ENCODE measurements around the gene TBC1D12. TPM values are rescaled to one million over a fixed set of nuclear protein-coding genes. Genes with fewer than 3 reads are reported as not detected.

The TBC1D12 gene
- total RNA-seq, 1 donor from 2014 or later, result 1.4 TPM

GRCh38 chr10:94439275-94439861 is 37.0 kb downstream of the TBC1D12 start:
- H3K4me1 Mint-ChIP-seq (ENCODE audit: low read depth), result no peaks in the 10 kb centered on the region
- H3K27ac Mint-ChIP-seq, result no peak overlapping the region
- no peak overlapping the region for H3K4me3 Mint-ChIP-seq (ENCODE audit: low read depth)
- H3K9me3 Mint-ChIP-seq, result peaks cover 3% of the 10 kb centered on the region
- DNase-seq (ENCODE audit: low spot score), result no peak
- no peaks in the 10 kb centered on the region for H3K36me3 Mint-ChIP-seq (ENCODE audit: low read depth)
- peaks cover 3% of the 10 kb centered on the region for H3K27me3 Mint-ChIP-seq (ENCODE audit: low read depth)
- intact Hi-C loops (cut with micrococcal nuclease), result no loop called here

- no peak for DNase-seq (ENCODE audit: low spot score)
- peaks cover 3% of the 10 kb centered on the region for H3K9me3 Mint-ChIP-seq
- H3K4me1 Mint-ChIP-seq (ENCODE audit: low read depth), result no peaks in the 10 kb centered on the region
- H3K27ac Mint-ChIP-seq, result no peak overlapping the region
- no peak overlapping the region for H3K4me3 Mint-ChIP-seq (ENCODE audit: low read depth)
- H3K27me3 Mint-ChIP-seq (ENCODE audit: low read depth), result peaks cover 3% of the 10 kb centered on the region
- H3K36me3 Mint-ChIP-seq (ENCODE audit: low read depth), result no peaks in the 10 kb centered on the region
- intact Hi-C loops (cut with micrococcal nuclease), result no loop called here
These were observed 37.8 kb downstream of the TBC1D12 start for GRCh38 chr10:94440096-94440495.

DNA sequence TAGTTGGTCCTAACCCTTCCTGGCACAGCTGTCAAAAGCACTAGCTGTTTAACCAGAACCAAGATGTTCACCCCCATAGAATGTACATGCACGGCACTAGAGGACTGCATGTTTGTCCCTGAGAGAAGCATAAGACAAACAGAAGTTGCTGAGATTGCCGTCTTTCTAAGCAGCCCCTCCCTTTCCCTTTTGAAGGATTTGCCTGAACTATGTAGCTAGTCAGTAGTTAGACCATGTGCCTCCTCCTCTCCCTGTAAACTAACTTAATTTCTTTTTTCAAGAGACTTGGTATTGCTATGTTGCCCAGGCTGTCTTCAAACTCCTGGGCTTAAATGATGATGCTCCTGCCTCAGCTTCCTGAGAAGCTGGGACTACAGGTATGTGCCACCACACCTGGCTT is 40.7 kb downstream of the TBC1D12 start:
- H3K27ac Mint-ChIP-seq, result no peak overlapping the region
- no peak for DNase-seq (ENCODE audit: low spot score)
- peaks cover 3% of the 10 kb centered on the region for H3K27me3 Mint-ChIP-seq (ENCODE audit: low read depth)
- H3K4me1 Mint-ChIP-seq (ENCODE audit: low read depth), result no peaks in the 10 kb centered on the region
- intact Hi-C loops (cut with micrococcal nuclease), result no loop called here
- H3K4me3 Mint-ChIP-seq (ENCODE audit: low read depth), result no peak overlapping the region
- no peaks in the 10 kb centered on the region for H3K36me3 Mint-ChIP-seq (ENCODE audit: low read depth)
- H3K9me3 Mint-ChIP-seq, result peaks cover 2% of the 10 kb centered on the region

DNA sequence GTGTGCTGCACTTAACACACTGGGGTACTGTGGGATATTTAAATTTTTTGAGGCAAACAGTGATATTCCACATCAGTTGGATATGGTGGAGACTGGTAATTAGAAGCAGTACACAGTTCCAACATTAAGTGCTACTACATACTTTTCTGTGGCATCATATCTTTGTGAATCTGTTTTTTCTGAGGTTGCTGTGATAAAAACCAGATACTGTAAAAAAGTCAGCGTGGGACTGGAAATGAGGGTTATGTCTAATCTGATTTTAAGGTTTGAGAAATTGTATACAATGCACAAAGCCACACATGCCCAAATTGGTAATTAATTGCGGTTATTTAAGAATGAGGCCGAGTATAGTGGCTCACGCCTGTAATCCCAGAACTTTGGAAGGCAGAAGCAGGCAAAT is 41.2 kb downstream of the TBC1D12 start:
- no peak for DNase-seq (ENCODE audit: low spot score)
- Mint-ChIP-seq H3K9me3 (no peaks in the 10 kb centered on the region), H3K27ac (no peak overlapping the region), H3K4me3 (ENCODE audit: low read depth) (no peak overlapping the region), H3K4me1 (ENCODE audit: low read depth) (no peaks in the 10 kb centered on the region), H3K36me3 (ENCODE audit: low read depth) (no peaks in the 10 kb centered on the region), H3K27me3 (ENCODE audit: low read depth) (peaks cover 3% of the 10 kb centered on the region)
- intact Hi-C loops (cut with micrococcal nuclease), result no loop called here

DNA sequence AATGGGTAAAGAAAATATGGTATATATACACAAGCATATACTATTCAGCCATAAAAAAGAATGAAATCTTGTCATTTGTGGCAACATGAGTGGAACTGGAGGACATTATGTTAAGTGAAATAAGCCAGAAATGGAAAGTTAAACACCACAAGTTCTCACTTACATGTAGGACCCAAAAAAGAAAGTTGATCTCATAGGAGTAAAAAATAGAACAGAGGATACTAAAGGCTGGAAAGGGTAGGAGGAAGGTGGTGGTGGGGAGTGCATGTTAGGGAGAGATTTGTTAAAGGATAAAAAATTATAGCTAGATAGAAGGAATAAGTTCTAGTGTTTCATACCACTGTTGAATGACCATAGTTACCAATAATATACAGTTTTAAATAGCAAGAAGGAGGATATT is 48.4 kb downstream of the TBC1D12 start:
- H3K4me3 Mint-ChIP-seq (ENCODE audit: low read depth), result no peak overlapping the region
- H3K9me3 Mint-ChIP-seq, result no peaks in the 10 kb centered on the region
- no peaks in the 10 kb centered on the region for H3K4me1 Mint-ChIP-seq (ENCODE audit: low read depth)
- no peaks in the 10 kb centered on the region for H3K36me3 Mint-ChIP-seq (ENCODE audit: low read depth)
- intact Hi-C loops (cut with micrococcal nuclease), result no loop called here
- DNase-seq (ENCODE audit: low spot score), result no peak
- H3K27ac Mint-ChIP-seq, result no peak overlapping the region
- peaks cover 10% of the 10 kb centered on the region for H3K27me3 Mint-ChIP-seq (ENCODE audit: low read depth)

DNA sequence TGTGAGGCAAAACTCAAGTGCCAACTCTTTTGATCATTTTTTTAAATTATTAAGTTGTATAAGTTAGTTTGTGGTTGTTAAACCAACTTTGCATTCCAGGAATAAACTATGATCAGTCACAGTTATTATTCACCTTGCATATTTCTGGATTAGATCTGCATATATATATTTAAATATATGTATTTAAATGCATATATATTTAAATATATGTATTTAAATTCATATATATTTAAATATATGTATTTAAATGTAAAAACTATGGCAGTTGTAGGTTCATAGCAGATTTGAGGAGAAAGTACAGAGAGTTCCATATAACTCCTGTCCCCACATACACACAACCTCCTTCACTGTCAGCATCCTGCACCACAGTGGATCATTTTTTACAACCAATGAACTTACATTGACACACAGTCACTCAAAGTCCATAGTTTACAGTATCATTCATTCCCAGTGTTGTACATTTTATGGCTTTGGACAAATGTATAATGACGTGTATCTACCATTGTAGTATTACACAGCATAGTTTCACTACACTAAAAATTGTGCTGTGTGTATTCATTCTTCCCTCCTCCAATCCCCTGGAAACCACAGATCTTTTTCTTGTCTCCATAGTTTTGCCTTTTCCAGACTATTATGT is 49.7 kb downstream of the TBC1D12 start:
- no peak overlapping the region for H3K4me3 Mint-ChIP-seq (ENCODE audit: low read depth)

DNA sequence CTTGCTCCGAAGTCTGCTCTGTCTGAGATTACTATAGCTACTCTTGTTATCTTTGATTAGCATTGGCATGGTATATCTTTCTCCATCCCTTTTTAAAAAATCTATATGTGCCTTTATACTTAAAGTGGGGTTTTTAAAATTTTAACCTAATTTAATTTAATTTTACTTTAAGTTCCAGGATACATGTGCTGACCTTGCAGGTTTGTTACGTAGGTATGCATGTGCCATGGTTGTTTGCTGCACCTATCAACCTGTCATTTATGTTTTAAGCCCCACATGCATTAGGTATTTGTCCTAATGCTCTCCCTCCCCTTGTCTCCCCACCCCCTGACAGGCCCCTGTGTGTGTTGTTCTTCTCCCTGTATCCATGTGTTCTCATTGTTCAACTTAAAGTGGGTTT is 54.6 kb downstream of the TBC1D12 start:
- Mint-ChIP-seq H3K4me3 (ENCODE audit: low read depth) (no peak overlapping the region), H3K27me3 (ENCODE audit: low read depth) (peaks cover 2% of the 10 kb centered on the region), H3K9me3 (peaks cover 4% of the 10 kb centered on the region), H3K4me1 (ENCODE audit: low read depth) (no peaks in the 10 kb centered on the region), H3K27ac (no peak overlapping the region), H3K36me3 (ENCODE audit: low read depth) (no peaks in the 10 kb centered on the region)
- no peak for DNase-seq (ENCODE audit: low spot score)
- intact Hi-C loops (cut with micrococcal nuclease), result no loop called here

More for the DNA sequence above, 49.7 kb downstream of the TBC1D12 start:
- intact Hi-C loops (cut with micrococcal nuclease), result no loop called here
- Mint-ChIP-seq H3K27me3 (ENCODE audit: low read depth) (peaks cover 9% of the 10 kb centered on the region), H3K4me1 (ENCODE audit: low read depth) (no peaks in the 10 kb centered on the region), H3K27ac (no peak overlapping the region), H3K9me3 (no peaks in the 10 kb centered on the region), H3K36me3 (ENCODE audit: low read depth) (no peaks in the 10 kb centered on the region)
- no peak for DNase-seq (ENCODE audit: low spot score)

DNA sequence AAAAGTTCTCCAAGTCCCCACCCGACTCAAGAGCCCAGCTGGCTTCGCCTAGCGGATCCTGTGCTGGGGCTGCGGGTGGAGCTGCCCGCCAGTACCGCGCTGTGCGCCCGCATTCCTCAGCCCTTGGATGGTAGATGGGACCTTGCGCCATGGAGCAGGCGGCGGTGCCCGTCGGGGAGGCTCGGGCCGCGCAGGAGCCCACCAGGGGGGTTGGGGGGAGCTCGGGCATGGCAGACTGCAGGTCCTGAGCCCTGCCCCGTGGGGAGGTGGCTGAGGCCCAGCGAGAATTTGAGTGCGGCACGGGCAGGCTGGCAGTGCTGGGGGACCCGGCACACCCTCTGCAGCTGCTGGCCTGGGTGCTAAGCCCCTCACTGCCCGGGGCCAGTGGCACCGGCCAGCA is 57.0 kb downstream of the TBC1D12 start:
- Mint-ChIP-seq H3K4me3 (ENCODE audit: low read depth) (no peak overlapping the region), H3K27me3 (ENCODE audit: low read depth) (peaks cover 5% of the 10 kb centered on the region), H3K27ac (no peak overlapping the region), H3K4me1 (ENCODE audit: low read depth) (no peaks in the 10 kb centered on the region), H3K36me3 (ENCODE audit: low read depth) (no peaks in the 10 kb centered on the region), H3K9me3 (peaks cover 4% of the 10 kb centered on the region)
- intact Hi-C loops (cut with micrococcal nuclease), result no loop called here
- no peak for DNase-seq (ENCODE audit: low spot score)

GRCh38 chr10:94461503-94461902 is 59.2 kb downstream of the TBC1D12 start:
- intact Hi-C loops (cut with micrococcal nuclease), result no loop called here
- Mint-ChIP-seq H3K4me3 (ENCODE audit: low read depth) (no peak overlapping the region), H3K4me1 (ENCODE audit: low read depth) (no peaks in the 10 kb centered on the region), H3K27me3 (ENCODE audit: low read depth) (peaks cover 5% of the 10 kb centered on the region), H3K36me3 (ENCODE audit: low read depth) (no peaks in the 10 kb centered on the region), H3K27ac (no peak overlapping the region), H3K9me3 (peaks cover 4% of the 10 kb centered on the region)
- DNase-seq (ENCODE audit: low spot score), result no peak

DNA sequence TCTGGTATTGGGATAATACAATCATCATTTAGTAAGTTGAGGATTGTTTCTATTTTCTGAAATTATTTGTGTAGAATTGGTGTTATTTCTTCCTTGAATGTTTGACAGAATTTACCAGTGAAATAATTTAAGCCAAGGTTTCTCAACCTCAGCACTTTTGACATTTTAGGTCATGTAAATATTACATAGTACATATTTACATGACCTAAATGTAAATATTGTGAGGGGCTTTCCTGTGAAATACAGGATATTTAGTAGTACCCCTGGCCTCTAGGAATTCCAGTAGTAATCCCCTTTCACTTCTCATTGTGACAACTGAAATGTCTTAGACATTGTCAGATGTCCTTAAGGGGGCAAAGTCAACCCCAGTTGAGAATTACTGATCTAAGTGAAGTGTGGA is 59.8 kb downstream of the TBC1D12 start:
- DNase-seq (ENCODE audit: low spot score), result no peak
- no peaks in the 10 kb centered on the region for H3K36me3 Mint-ChIP-seq (ENCODE audit: low read depth)
- H3K4me1 Mint-ChIP-seq (ENCODE audit: low read depth), result no peaks in the 10 kb centered on the region
- H3K9me3 Mint-ChIP-seq, result peaks cover 4% of the 10 kb centered on the region
- no peak overlapping the region for H3K4me3 Mint-ChIP-seq (ENCODE audit: low read depth)
- H3K27me3 Mint-ChIP-seq (ENCODE audit: low read depth), result peaks cover 5% of the 10 kb centered on the region
- H3K27ac Mint-ChIP-seq, result no peak overlapping the region
- intact Hi-C loops (cut with micrococcal nuclease), result no loop called here

- Mint-ChIP-seq H3K9me3 (peaks cover 1% of the 10 kb centered on the region), H3K4me3 (ENCODE audit: low read depth) (no peak overlapping the region), H3K36me3 (ENCODE audit: low read depth) (no peaks in the 10 kb centered on the region), H3K27me3 (ENCODE audit: low read depth) (peaks cover 8% of the 10 kb centered on the region), H3K4me1 (ENCODE audit: low read depth) (no peaks in the 10 kb centered on the region), H3K27ac (no peak overlapping the region)
- DNase-seq (ENCODE audit: low spot score), result no peak
- intact Hi-C loops (cut with micrococcal nuclease), result no loop called here
These were observed 63.3 kb downstream of the TBC1D12 start for GRCh38 chr10:94465684-94466083.

DNA sequence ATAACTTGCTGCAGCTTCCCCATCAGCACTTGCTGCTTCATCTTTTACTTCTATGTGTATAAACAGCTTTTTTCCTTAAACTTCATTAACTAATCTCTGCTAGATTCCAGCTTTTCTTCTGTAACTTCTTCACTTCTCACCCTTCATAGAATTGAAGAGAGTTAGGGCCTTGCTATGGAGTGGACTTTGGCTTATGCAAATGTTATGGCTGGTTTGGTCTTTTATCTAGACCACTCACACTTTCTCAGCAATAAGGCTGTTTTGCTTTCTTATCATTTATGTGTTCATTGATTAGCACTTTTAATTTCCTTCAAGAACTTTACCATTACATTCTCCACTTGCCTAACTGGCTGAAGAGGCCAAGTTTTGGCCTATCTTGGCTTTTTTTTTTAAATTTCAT is 79.1 kb downstream of the TBC1D12 start:
- Mint-ChIP-seq H3K36me3 (ENCODE audit: low read depth) (no peaks in the 10 kb centered on the region), H3K9me3 (peaks cover 5% of the 10 kb centered on the region), H3K4me1 (ENCODE audit: low read depth) (no peaks in the 10 kb centered on the region), H3K4me3 (ENCODE audit: low read depth) (no peak overlapping the region), H3K27ac (no peak overlapping the region), H3K27me3 (ENCODE audit: low read depth) (peaks cover 11% of the 10 kb centered on the region)
- no peak for DNase-seq (ENCODE audit: low spot score)
- intact Hi-C loops (cut with micrococcal nuclease), result no loop called here

- Mint-ChIP-seq H3K4me3 (ENCODE audit: low read depth) (no peak overlapping the region), H3K36me3 (ENCODE audit: low read depth) (no peaks in the 10 kb centered on the region), H3K4me1 (ENCODE audit: low read depth) (no peaks in the 10 kb centered on the region), H3K27me3 (ENCODE audit: low read depth) (peaks cover 8% of the 10 kb centered on the region), H3K9me3 (peaks cover 5% of the 10 kb centered on the region), H3K27ac (no peak overlapping the region)
- no peak for DNase-seq (ENCODE audit: low spot score)
- intact Hi-C loops (cut with micrococcal nuclease), result no loop called here
These were observed 81.6 kb downstream of the TBC1D12 start for GRCh38 chr10:94483970-94484369.
